Measurements from ENCODE around the gene FILIP1L.
A peak's percentile ranks its signal among the peaks of the same experiment; 100 is the strongest.
"Not testable (repeated sequence)": the region's sequence is repeated elsewhere in the genome, so short reads cannot be mapped to it uniquely, and the experiment has no call there.

Gene FILIP1L

GRCh38 chr3:100098784-100099070, 15.6 kb downstream of the FILIP1L start:
- no peak for DNase-seq (ENCODE audit: low read depth)

GRCh38 chr3:100097919-100098783, 16.1 kb downstream of the FILIP1L start:
- DNase-seq (ENCODE audit: low read depth), result no peak

- no peak for DNase-seq (ENCODE audit: low read depth)
Observed at GRCh38 chr3:100096866-100097265, 17.4 kb downstream of the FILIP1L start.

GRCh38 chr3:100096286-100096685, 18.0 kb downstream of the FILIP1L start:
- DNase-seq (ENCODE audit: low read depth), result not testable (repeated sequence)

GRCh38 chr3:100093831-100094230, 20.5 kb downstream of the FILIP1L start:
- DNase-seq (ENCODE audit: low read depth), result no peak

- DNase-seq (ENCODE audit: low read depth), result no peak
Observed at GRCh38 chr3:100090669-100091005, 23.7 kb downstream of the FILIP1L start.

GRCh38 chr3:100089812-100090668, 24.3 kb downstream of the FILIP1L start:
- peak; percentile 86 for DNase-seq (ENCODE audit: low read depth)

- peak; percentile 35 for DNase-seq (ENCODE audit: low read depth)
Observed at GRCh38 chr3:100088735-100089368, 25.4 kb downstream of the FILIP1L start.

GRCh38 chr3:100087198-100087597, 27.1 kb downstream of the FILIP1L start:
- DNase-seq (ENCODE audit: low read depth), result peak; percentile 73

GRCh38 chr3:100086401-100086800, 27.9 kb downstream of the FILIP1L start:
- peak; percentile 39 for DNase-seq (ENCODE audit: low read depth)

- no peak for DNase-seq (ENCODE audit: low read depth)
Observed at GRCh38 chr3:100084100-100084806, 30.0 kb downstream of the FILIP1L start.

GRCh38 chr3:100083209-100083608, 31.1 kb downstream of the FILIP1L start:
- DNase-seq (ENCODE audit: low read depth), result no peak

- DNase-seq (ENCODE audit: low read depth), result no peak
Observed at GRCh38 chr3:100082714-100083113, 31.6 kb downstream of the FILIP1L start.

- no peak for DNase-seq (ENCODE audit: low read depth)
Observed at GRCh38 chr3:100081986-100082692, 32.2 kb downstream of the FILIP1L start.

GRCh38 chr3:100081311-100081710, 33.0 kb downstream of the FILIP1L start:
- DNase-seq (ENCODE audit: low read depth), result no peak

- DNase-seq (ENCODE audit: low read depth), result no peak
Observed at GRCh38 chr3:100080573-100080972, 33.7 kb downstream of the FILIP1L start.

GRCh38 chr3:100079328-100079727, 35.0 kb downstream of the FILIP1L start:
- DNase-seq (ENCODE audit: low read depth), result no peak

- no peak for DNase-seq (ENCODE audit: low read depth)
Observed at GRCh38 chr3:100076731-100077529, 37.4 kb downstream of the FILIP1L start.

- no peak for DNase-seq (ENCODE audit: low read depth)
Observed at GRCh38 chr3:100075851-100076730, 38.2 kb downstream of the FILIP1L start.

- DNase-seq (ENCODE audit: low read depth), result no peak
Observed at GRCh38 chr3:100075196-100075595, 39.1 kb downstream of the FILIP1L start.
